Esophagus muscularis mucosa (tissue), 3 donors: ENCODE results near the gene FAM234A.

Source experiments
- CTCF ChIP-seq, 3 experiments: fragments of 200-600 bp in 2 of 3; fragments of 450-650 bp in 1 of 3; sonication (generic) in 2 of 3; IDR thresholded peaks; one replicate each; pipeline ENCODE4 v1.5.1; 2017 to 2019; ENCODE audit warnings: antibody characterized with exemption in 3 of 3, mild to moderate bottlenecking in 2 of 3, moderate library complexity in 1 of 3
- POLR2AphosphoS5 ChIP-seq, 2 donors: sonication (generic); formaldehyde crosslinking; IDR thresholded peaks; one replicate each; pipeline ENCODE4 v1.6.1; 2017; ENCODE audit warnings: antibody characterized with exemption in 2 of 2

- TF ChIP-seq CTCF (IDR thresholded peaks at IDR 0.05), result no peak
- no peak for TF ChIP-seq POLR2AphosphoS5 (IDR thresholded peaks at IDR 0.05)
These were observed 29.3 kb downstream of the FAM234A start for GRCh38 chr16:263944-264343.
